Superior temporal gyrus (tissue), 1 donor: Measurements from ENCODE around the gene TSGA10.

ENCODE experiments used
- DNase-seq: peaks from one replicate; pipeline ENCODE4 v3.0.0-alpha.2; 2016; ENCODE audit errors: extremely low spot score

TSGA10 gene

DNA sequence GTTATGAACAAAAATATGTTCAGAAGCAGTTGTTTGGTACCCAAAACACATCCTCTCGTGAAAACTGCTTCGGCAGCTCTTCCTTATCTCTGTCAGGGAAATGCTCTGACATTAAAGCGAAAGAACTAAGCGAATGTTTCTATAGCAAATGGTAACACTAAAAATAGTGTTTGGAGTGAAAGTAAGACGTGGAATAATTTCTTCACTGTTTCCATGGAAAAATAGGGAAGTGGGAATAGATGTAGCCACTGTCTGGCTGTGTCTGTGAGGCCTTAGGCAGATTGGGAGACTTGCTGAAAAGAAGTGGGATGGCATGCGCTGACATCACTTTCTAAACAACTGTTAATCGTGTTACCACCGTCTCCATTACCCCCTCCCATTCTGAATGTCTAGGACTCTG lies 207.2 kb downstream of the TSGA10 start:
- DNase-seq = no peak
